Tibial nerve (tissue), 4 donors: ENCODE measurements around the gene WDHD1.

Source experiments
- EP300 ChIP-seq, 2 donors: sonication (generic); formaldehyde crosslinking; IDR thresholded peaks; one replicate each; pipeline ENCODE4 v1.6.1; 2017; ENCODE audit warnings: antibody characterized with exemption in 2 of 2, mild to moderate bottlenecking in 1 of 2
- POLR2A ChIP-seq, 2 donors: fragments of 450-650 bp; IDR thresholded peaks; one replicate each; pipeline ENCODE4 v1.6.1; 2017; ENCODE audit warnings: antibody characterized with exemption in 2 of 2, mild to moderate bottlenecking in 2 of 2, moderate library complexity in 2 of 2
- TF ChIP-seq, protein P1 (sequence below), 5 experiments: fragments of 200-600 bp in 3 of 5; fragments of 450-650 bp in 2 of 5; sonication (generic) in 3 of 5; IDR thresholded peaks; one replicate each; pipeline ENCODE4 v1.5.1; 2016 to 2019; ENCODE audit warnings: antibody characterized with exemption in 5 of 5, mild to moderate bottlenecking in 3 of 5, moderate library complexity in 2 of 5

DNA sequence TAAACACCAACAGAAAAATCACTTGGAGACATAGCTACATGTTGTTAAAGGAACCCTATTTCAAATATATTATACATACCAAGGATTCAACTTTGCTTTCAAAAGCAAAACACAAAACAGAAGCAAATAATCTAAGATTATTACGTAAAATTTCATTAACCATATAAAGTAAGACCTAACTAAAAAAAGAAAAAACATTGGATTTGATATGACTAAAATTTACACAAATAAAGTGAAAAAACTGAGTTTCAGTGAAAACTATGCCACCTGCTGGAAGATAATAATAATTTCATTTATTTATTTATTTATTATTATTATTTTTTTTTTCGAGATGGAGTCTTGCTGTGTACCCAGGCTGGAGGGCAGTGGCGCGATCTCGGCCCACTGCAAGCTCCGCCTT lies 45.2 kb downstream of the WDHD1 start:
- TF ChIP-seq, protein P1, sequence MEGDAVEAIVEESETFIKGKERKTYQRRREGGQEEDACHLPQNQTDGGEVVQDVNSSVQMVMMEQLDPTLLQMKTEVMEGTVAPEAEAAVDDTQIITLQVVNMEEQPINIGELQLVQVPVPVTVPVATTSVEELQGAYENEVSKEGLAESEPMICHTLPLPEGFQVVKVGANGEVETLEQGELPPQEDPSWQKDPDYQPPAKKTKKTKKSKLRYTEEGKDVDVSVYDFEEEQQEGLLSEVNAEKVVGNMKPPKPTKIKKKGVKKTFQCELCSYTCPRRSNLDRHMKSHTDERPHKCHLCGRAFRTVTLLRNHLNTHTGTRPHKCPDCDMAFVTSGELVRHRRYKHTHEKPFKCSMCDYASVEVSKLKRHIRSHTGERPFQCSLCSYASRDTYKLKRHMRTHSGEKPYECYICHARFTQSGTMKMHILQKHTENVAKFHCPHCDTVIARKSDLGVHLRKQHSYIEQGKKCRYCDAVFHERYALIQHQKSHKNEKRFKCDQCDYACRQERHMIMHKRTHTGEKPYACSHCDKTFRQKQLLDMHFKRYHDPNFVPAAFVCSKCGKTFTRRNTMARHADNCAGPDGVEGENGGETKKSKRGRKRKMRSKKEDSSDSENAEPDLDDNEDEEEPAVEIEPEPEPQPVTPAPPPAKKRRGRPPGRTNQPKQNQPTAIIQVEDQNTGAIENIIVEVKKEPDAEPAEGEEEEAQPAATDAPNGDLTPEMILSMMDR (IDR thresholded peaks at IDR 0.05), result peak in 1 of 5 experiments; percentile 7
- TF ChIP-seq EP300 (IDR thresholded peaks at IDR 0.05) (no peak), POLR2A (IDR thresholded peaks at IDR 0.05) (no peak)
